Natural killer cell (primary cell): Measurements from ENCODE around the gene CAV3. TPM values are rescaled to one million over a fixed set of nuclear protein-coding genes. Genes with fewer than 3 reads are reported as not detected.
"Not testable (repeated sequence)": the region's sequence is repeated elsewhere in the genome, so short reads cannot be mapped to it uniquely, and the experiment has no call there.

Source experiments
- ATAC-seq, 3 donors: fragments of 150-1000 bp in 2 of 3; fragments of 200-7000 bp in 1 of 3; cut with Tn5 transposase; 1 replicate in 1 of 3; 2 replicates in 2 of 3; pipeline ENCODE4 v1.10.0; 2021; ENCODE audit warnings: mild to moderate bottlenecking in 2 of 3, moderate library complexity in 2 of 3
- DNase-seq, 2 donors: peaks; one replicate each; pipeline versions ENCODE4 v3.0.0 to v3.0.0-alpha.2; 2013 to 2021; ENCODE audit warnings: mixed read lengths in 1 of 2
- H3K27ac ChIP-seq: one replicate; pipeline ENCODE4 v1.5.1; 2013; ENCODE audit warnings: mild to moderate bottlenecking, low read length
- H3K27me3 ChIP-seq: one replicate; pipeline ENCODE4 v1.6.1; 2013; ENCODE audit warnings: low read length; ENCODE audit not compliant: control insufficient read depth, insufficient read depth
- H3K36me3 ChIP-seq: one replicate; pipeline ENCODE4 v1.6.1; 2013; ENCODE audit warnings: low read length; ENCODE audit not compliant: control insufficient read depth, insufficient read depth
- H3K4me1 ChIP-seq: one replicate; pipeline ENCODE4 v1.6.1; 2013; ENCODE audit warnings: low read length; ENCODE audit not compliant: control insufficient read depth, insufficient read depth
- H3K4me3 ChIP-seq: one replicate; pipeline ENCODE4 v1.5.1; 2013; ENCODE audit warnings: low read length
- H3K9me3 ChIP-seq: one replicate; pipeline ENCODE4 v1.6.1; 2013; ENCODE audit warnings: low read length; ENCODE audit not compliant: control insufficient read depth, insufficient read depth
- H3K27ac Mint-ChIP-seq, 2 donors: one replicate each; pipeline ENCODE4 v1.8.0; 2022; ENCODE audit warnings: mild to moderate bottlenecking in 2 of 2, mixed read lengths in 2 of 2, moderate library complexity in 1 of 2
- H3K27me3 Mint-ChIP-seq, 2 donors: one replicate each; pipeline ENCODE4 v1.8.0; 2022; ENCODE audit warnings: low read depth in 2 of 2, mixed read lengths in 2 of 2
- H3K36me3 Mint-ChIP-seq: one replicate; pipeline ENCODE4 v1.8.0; 2022; ENCODE audit warnings: mixed read lengths
- H3K4me1 Mint-ChIP-seq, 2 donors: one replicate each; pipeline ENCODE4 v1.8.0; 2022; ENCODE audit warnings: mixed read lengths in 2 of 2
- H3K4me3 Mint-ChIP-seq: one replicate; pipeline ENCODE4 v1.8.0; 2022; ENCODE audit warnings: mild to moderate bottlenecking, moderate library complexity, mixed read lengths
- H3K9me3 Mint-ChIP-seq, 2 donors: one replicate each; pipeline ENCODE4 v1.8.0; 2022; ENCODE audit warnings: mixed read lengths in 2 of 2
- CTCF ChIP-seq: fragments of 200-600 bp; IDR thresholded peaks from one replicate; pipeline ENCODE4 v1.8.0; 2022; ENCODE audit warnings: antibody characterized with exemption
- WGBS: methylation state at CpG from one replicate; pipeline ENCODE4 v1.1.7; 2013; ENCODE audit warnings: missing lambda C conversion rate; ENCODE audit not compliant: insufficient coverage; 5-methylcytosine and 5-hydroxymethylcytosine counted together
- intact Hi-C: fragments of 100-400 bp; cut with micrococcal nuclease; formaldehyde crosslinking; loops from one replicate; pipeline ENCODE4 v1.14.2; 2022
- total RNA-seq, 4 donors: library from RNA; stranded (reverse); fragments of 120-200 nt in 1 of 4; gene quantifications; one replicate each; pipeline versions ENCODE4 v1.2.3 to v1.2.4, GENCODE V29; 2013 to 2022

CAV3 gene
- total RNA-seq, 3 donors from 2014 or later (not counting 1 experiment from before 2014, with no cell fraction given), result not detected

- intact Hi-C loops, result no loop called here
- Mint-ChIP-seq H3K4me1 (no peaks in the 10 kb centered on the region), H3K27ac (no peak overlapping the region), H3K36me3 (no peaks in the 10 kb centered on the region), H3K9me3 (no peaks in the 10 kb centered on the region), H3K27me3 (no peaks in the 10 kb centered on the region), H3K4me3 (no peak overlapping the region)
- Histone ChIP-seq H3K9me3 (no peaks in the 10 kb centered on the region), H3K4me1 (no peaks in the 10 kb centered on the region), H3K27me3 (no peaks in the 10 kb centered on the region), H3K36me3 (no peaks in the 10 kb centered on the region), H3K27ac (no peak overlapping the region), H3K4me3 (no peak overlapping the region)
- WGBS, result 68% methylated on average over 8 of the region's 9 CpGs
- no peak for ATAC-seq
- TF ChIP-seq CTCF, result no peak
- DNase-seq, result no peak
These were observed 21.3 kb upstream of the CAV3 start for GRCh38 chr3:8712045-8712907.

DNA sequence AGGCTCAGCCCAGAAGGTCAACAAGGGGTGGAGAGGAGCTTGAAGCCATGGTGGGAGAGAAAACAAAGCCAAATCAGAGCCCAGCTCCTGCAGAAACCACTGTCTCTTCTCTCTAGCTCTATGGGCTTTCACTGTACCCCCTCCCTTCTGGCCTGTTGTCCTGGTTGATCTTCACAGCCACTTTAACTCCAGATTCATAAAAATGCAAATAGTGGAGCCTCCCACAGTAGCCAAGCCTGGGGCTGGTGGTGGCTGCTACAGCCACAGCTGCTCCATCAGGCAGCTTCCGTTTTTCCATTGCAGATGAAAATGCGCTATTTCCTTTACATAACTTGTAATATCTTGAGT, 20.7 kb upstream of the CAV3 start:
- H3K4me1 ChIP-seq, result no peaks in the 10 kb centered on the region
- ATAC-seq, result no peak
- no peaks in the 10 kb centered on the region for H3K36me3 Mint-ChIP-seq
- no peaks in the 10 kb centered on the region for H3K27me3 ChIP-seq
- TF ChIP-seq CTCF, result no peak
- H3K4me1 Mint-ChIP-seq, result no peaks in the 10 kb centered on the region
- no peaks in the 10 kb centered on the region for H3K9me3 ChIP-seq
- no peaks in the 10 kb centered on the region for H3K27me3 Mint-ChIP-seq
- no peak overlapping the region for H3K4me3 ChIP-seq
- no peak overlapping the region for H3K4me3 Mint-ChIP-seq
- 61% methylated on average over 2 of the region's 2 CpGs for WGBS
- H3K36me3 ChIP-seq, result no peaks in the 10 kb centered on the region
- no peak overlapping the region for H3K27ac ChIP-seq
- no peaks in the 10 kb centered on the region for H3K9me3 Mint-ChIP-seq
- intact Hi-C loops, result no loop called here
- no peak overlapping the region for H3K27ac Mint-ChIP-seq
- DNase-seq, result no peak

DNA sequence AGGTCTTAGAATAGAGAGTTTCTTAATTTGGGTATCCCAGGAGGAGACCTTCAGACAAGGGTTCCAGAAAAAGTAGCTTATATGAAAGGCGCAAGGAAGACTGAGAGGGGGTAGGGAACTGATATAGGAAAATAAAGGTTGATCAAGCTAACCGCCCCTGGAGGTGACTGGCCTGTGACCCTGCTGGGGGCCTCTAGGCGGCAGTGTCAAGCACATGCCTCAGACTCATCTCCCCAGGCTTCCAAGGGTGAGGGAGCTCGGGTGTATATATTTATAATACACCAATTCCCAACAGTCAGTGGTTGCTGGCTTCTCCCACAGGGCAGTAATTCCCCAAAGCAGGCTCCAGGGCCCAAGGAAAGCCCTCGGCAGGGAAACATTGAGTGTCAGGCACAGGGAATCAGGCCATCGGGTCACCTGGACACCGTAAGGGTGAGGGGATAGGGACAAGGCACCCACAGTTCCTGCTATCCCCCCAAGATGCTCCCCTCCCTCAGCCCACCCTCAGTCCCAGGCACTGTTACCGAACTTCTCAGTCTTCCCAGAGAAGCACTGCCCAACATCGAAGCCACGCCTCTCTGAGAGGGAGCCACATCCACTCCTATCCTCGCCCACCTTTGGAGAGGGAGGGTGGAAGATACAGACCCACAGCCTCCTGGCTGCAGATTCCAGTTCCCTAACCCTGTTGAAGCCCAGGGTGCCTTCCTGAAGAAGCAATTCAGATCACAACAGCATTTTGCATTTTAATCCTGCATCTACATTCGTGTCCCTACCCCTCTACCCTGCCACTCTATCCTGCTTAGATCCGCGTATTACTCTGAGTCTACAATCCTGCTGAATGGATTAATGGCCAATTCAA, 19.5 kb upstream of the CAV3 start:
- Mint-ChIP-seq H3K27ac (no peak overlapping the region), H3K36me3 (no peaks in the 10 kb centered on the region), H3K27me3 (no peaks in the 10 kb centered on the region), H3K4me1 (no peaks in the 10 kb centered on the region), H3K9me3 (no peaks in the 10 kb centered on the region), H3K4me3 (no peak overlapping the region)
- no peak for DNase-seq
- Histone ChIP-seq H3K27me3 (no peaks in the 10 kb centered on the region), H3K4me3 (no peak overlapping the region), H3K27ac (no peak overlapping the region), H3K36me3 (no peaks in the 10 kb centered on the region), H3K9me3 (no peaks in the 10 kb centered on the region), H3K4me1 (no peaks in the 10 kb centered on the region)
- intact Hi-C loops, result no loop called here
- TF ChIP-seq CTCF, result no peak
- 86% methylated on average over 13 of the region's 14 CpGs for WGBS
- ATAC-seq, result no peak

DNA sequence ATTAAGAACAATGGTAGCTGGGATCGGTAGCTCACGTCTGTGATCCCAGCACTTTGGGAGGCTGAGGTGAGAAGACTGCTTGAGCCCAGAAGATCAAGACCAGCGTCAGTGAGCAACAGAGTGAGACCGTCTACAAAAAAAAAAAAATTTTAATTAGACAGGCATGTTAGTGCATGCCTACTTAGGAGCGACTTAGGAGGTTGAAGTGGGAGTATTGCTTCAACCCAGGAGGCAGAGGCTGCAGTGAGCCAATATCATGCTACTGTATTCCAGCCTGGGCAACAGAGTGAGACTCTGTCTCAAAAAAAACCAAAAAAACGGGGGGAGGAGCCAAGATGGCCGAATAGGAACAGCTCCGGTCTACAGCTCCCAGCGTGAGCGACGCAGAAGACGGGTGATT, 17.8 kb upstream of the CAV3 start:
- H3K9me3 ChIP-seq, H3K4me1 ChIP-seq, H3K4me1 Mint-ChIP-seq, ATAC-seq, DNase-seq, H3K36me3 ChIP-seq, H3K4me3 ChIP-seq, H3K4me3 Mint-ChIP-seq, H3K27me3 Mint-ChIP-seq, H3K36me3 Mint-ChIP-seq, H3K27ac ChIP-seq, H3K27me3 ChIP-seq, H3K9me3 Mint-ChIP-seq, intact Hi-C loops, H3K27ac Mint-ChIP-seq: not testable (repeated sequence)
- WGBS, result 88% methylated on average over 11 of the region's 12 CpGs
